Measurements from ENCODE around the gene CCHCR1. TPM values are rescaled to one million over a fixed set of nuclear protein-coding genes. Genes with fewer than 3 reads are reported as not detected.
A peak's percentile ranks its signal among the peaks of the same experiment; 100 is the strongest.

The CCHCR1 gene
- total RNA-seq, 1 experiment from 2014 or later: 43.2 TPM

DNA sequence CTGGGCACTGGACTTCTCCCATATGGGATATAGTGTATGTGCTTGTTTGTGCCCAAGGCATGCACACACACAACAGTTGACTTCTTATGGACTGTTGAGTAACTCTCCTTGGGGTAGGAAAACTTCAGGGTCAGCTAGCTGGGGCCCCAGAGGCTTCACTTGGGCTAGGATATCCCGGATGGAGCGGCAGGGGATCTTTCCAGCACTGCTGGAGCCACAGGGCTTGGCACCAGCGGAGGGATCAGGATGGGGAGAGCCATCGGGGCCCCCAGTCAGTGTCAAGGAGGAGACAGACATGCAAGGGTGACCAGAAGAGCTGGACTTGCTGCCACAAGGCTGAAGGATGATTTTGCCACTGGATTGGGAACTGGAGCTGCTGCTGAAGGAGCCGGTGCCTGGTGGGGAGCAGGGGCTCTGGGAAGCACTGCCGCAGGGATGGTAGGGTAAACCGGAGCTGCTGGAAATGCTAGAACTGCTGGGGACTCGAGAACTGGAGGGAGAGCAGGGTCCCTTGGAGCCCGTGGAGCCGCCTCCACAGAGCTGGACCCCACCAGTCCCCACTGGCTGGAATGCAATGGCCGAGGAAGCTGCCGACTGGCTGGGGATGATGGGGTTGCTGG lies 41.6 kb downstream of the CCHCR1 start:
- BruUV-seq (replicated peaks): no TSS peak
- H3K4me3 ChIP-seq (ENCODE audit: low read depth, low read length): no peak overlapping the region
- CTCF ChIA-PET: no interaction called here
- Mint-ChIP-seq H3K4me3 (ENCODE audit: unreplicated experiment) (no peak overlapping the region), H3K4me1 (ENCODE audit: low read depth, unreplicated experiment) (peaks cover 23% of the 10 kb centered on the region), H3K36me3 (ENCODE audit: insufficient read depth, unreplicated experiment) (peaks cover 6% of the 10 kb centered on the region), H3K27me3 (ENCODE audit: insufficient read depth, unreplicated experiment) (no peaks in the 10 kb centered on the region), H3K9me3 (ENCODE audit: unreplicated experiment) (no peaks in the 10 kb centered on the region), H3K27ac (ENCODE audit: unreplicated experiment) (no peak overlapping the region)
- H3K4me1 ChIP-seq: peaks cover 24% of the 10 kb centered on the region
- POLR2A ChIA-PET: no interaction called here
- intact Hi-C loops (cut with micrococcal nuclease; ENCODE audit: unreplicated experiment): no loop called here
- DNase-seq: no peak
- no peaks in the 10 kb centered on the region for H3K27me3 ChIP-seq (replicated peaks; ENCODE audit: control insufficient read depth, insufficient read depth, low read length)
- H3K9me3 ChIP-seq: no peaks in the 10 kb centered on the region
- TF ChIP-seq, protein P1, sequence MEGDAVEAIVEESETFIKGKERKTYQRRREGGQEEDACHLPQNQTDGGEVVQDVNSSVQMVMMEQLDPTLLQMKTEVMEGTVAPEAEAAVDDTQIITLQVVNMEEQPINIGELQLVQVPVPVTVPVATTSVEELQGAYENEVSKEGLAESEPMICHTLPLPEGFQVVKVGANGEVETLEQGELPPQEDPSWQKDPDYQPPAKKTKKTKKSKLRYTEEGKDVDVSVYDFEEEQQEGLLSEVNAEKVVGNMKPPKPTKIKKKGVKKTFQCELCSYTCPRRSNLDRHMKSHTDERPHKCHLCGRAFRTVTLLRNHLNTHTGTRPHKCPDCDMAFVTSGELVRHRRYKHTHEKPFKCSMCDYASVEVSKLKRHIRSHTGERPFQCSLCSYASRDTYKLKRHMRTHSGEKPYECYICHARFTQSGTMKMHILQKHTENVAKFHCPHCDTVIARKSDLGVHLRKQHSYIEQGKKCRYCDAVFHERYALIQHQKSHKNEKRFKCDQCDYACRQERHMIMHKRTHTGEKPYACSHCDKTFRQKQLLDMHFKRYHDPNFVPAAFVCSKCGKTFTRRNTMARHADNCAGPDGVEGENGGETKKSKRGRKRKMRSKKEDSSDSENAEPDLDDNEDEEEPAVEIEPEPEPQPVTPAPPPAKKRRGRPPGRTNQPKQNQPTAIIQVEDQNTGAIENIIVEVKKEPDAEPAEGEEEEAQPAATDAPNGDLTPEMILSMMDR (IDR thresholded peaks at IDR 0.05; ENCODE audit: insufficient read depth in 1 of 2, low read depth in 1 of 2, low read length in 1 of 2, severe bottlenecking in 1 of 2, unreplicated experiment in 1 of 2): no peak
- no peaks in the 10 kb centered on the region for H3K36me3 ChIP-seq (ENCODE audit: control insufficient read depth, insufficient read depth, low read length)

GRCh38 chr6:31114970-31115849 lies 42.4 kb downstream of the CCHCR1 start:
- Mint-ChIP-seq H3K36me3 (ENCODE audit: insufficient read depth, unreplicated experiment) (peaks cover 6% of the 10 kb centered on the region), H3K27ac (ENCODE audit: unreplicated experiment) (peak overlapping the region; percentile 83), H3K9me3 (ENCODE audit: unreplicated experiment) (no peaks in the 10 kb centered on the region), H3K4me3 (ENCODE audit: unreplicated experiment) (peak overlapping the region; percentile 12), H3K4me1 (ENCODE audit: low read depth, unreplicated experiment) (peaks cover 23% of the 10 kb centered on the region), H3K27me3 (ENCODE audit: insufficient read depth, unreplicated experiment) (no peaks in the 10 kb centered on the region)
- CTCF ChIA-PET: interaction anchor here (1.0 to 1.4 kb wide), 2 partner anchors 35 to 44 kb away, joined by 4 to 5 read pairs; no protein-coding TSS in a partner anchor
- POLR2A ChIA-PET: interaction anchor here (0.6 kb wide), 1 partner anchor 246 kb away, joined by 3 read pairs; no protein-coding TSS in a partner anchor
- no TSS peak for BruUV-seq (replicated peaks)
- intact Hi-C loops (cut with micrococcal nuclease; ENCODE audit: unreplicated experiment): no loop called here
- H3K4me1 ChIP-seq: peaks cover 31% of the 10 kb centered on the region
- no peaks in the 10 kb centered on the region for H3K36me3 ChIP-seq (ENCODE audit: control insufficient read depth, insufficient read depth, low read length)
- no peak overlapping the region for H3K4me3 ChIP-seq (ENCODE audit: low read depth, low read length)
- no peaks in the 10 kb centered on the region for H3K27me3 ChIP-seq (replicated peaks; ENCODE audit: control insufficient read depth, insufficient read depth, low read length)
- no peaks in the 10 kb centered on the region for H3K9me3 ChIP-seq
- TF ChIP-seq, protein P1 (IDR thresholded peaks at IDR 0.05; ENCODE audit: insufficient read depth in 1 of 2, low read depth in 1 of 2, low read length in 1 of 2, severe bottlenecking in 1 of 2, unreplicated experiment in 1 of 2): peak in 1 of 2 experiments; percentile 9
- no peak for DNase-seq

DNA sequence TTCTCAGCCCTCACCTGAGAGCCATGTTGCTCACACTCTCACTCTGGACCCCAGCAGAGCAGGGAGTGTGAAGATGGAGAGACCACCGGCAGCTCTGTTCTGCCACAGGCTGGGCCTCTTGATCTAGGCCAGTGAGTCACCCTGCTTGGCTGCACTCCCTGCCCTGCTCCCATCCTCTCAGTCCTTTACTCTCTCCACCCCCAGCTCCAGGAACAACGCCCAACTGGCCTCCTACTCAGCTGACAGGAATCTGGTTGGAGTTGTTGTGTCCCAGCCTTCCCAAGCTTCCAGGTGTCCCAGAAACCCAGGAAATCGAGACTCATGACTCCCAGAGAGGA lies 43.1 kb downstream of the CCHCR1 start, which contains the start of gene PSORS1C1:
PSORS1C1 (plus strand) TSS at position 260 of the 338 bp plus-strand sequence. CDS start 14,833 bp downstream, outside the sequence.
- Mint-ChIP-seq H3K9me3 (ENCODE audit: unreplicated experiment) (no peaks in the 10 kb centered on the region), H3K4me3 (ENCODE audit: unreplicated experiment) (peak within 1 kb of the TSS; percentile 12), H3K27me3 (ENCODE audit: insufficient read depth, unreplicated experiment) (peaks cover 2% of the 10 kb centered on the region), H3K36me3 (ENCODE audit: insufficient read depth, unreplicated experiment) (peaks cover 6% of the 10 kb centered on the region), H3K4me1 (ENCODE audit: low read depth, unreplicated experiment) (peaks cover 29% of the 10 kb centered on the region), H3K27ac (ENCODE audit: unreplicated experiment) (peak within 1 kb of the TSS; percentile 83)
- peaks cover 31% of the 10 kb centered on the region for H3K4me1 ChIP-seq
- H3K9me3 ChIP-seq: no peaks in the 10 kb centered on the region
- intact Hi-C loops (cut with micrococcal nuclease; ENCODE audit: unreplicated experiment): no loop called here
- ChIA-PET POLR2A (no interaction called here), CTCF (interaction anchor here (1.0 to 1.4 kb wide), 2 partner anchors 35 to 44 kb away, joined by 4 to 5 read pairs; no protein-coding TSS in a partner anchor)
- TF ChIP-seq, protein P1 (IDR thresholded peaks at IDR 0.05; ENCODE audit: insufficient read depth in 1 of 2, low read depth in 1 of 2, low read length in 1 of 2, severe bottlenecking in 1 of 2, unreplicated experiment in 1 of 2): no peak
- BruUV-seq (replicated peaks): no TSS peak
- H3K36me3 ChIP-seq (ENCODE audit: control insufficient read depth, insufficient read depth, low read length): no peaks in the 10 kb centered on the region
- H3K27me3 ChIP-seq (replicated peaks; ENCODE audit: control insufficient read depth, insufficient read depth, low read length): no peaks in the 10 kb centered on the region
- peak; percentile 34 to 72 for DNase-seq
- no peak within 1 kb of the TSS for H3K4me3 ChIP-seq (ENCODE audit: low read depth, low read length)
